SU-DHL-6 (cell line): ENCODE measurements around the gene AGAP3.

Experiments used
- H2AFZ ChIP-seq: fragments of 200-600 bp; sonication (generic); 2 replicates; pipeline ENCODE4 v1.6.1; 2014; ENCODE audit warnings: low read depth, mild to moderate bottlenecking, moderate library complexity, mixed read lengths, antibody characterized with exemption, low read length; ENCODE audit not compliant: severe bottlenecking
- H3F3A ChIP-seq: fragments of 200-600 bp; shearing (Covaris generic); 2 replicates; pipeline ENCODE4 v1.6.0; 2016; ENCODE audit warnings: antibody characterized with exemption, mild to moderate bottlenecking; ENCODE audit not compliant: insufficient read depth
- H3K27ac ChIP-seq: fragments of 200-600 bp; sonication (generic); 2 replicates; pipeline ENCODE4 v1.5.1; 2016; ENCODE audit warnings: low read depth, mild to moderate bottlenecking, low read length, moderate library complexity, mixed read lengths
- H3K27me3 ChIP-seq: fragments of 200-600 bp; sonication (generic), shearing (Covaris generic); 2 replicates; pipeline ENCODE4 v1.6.0; 2014; ENCODE audit warnings: mild to moderate bottlenecking, low read length
- H3K36me3 ChIP-seq: fragments of 200-600 bp; sonication (generic); 2 replicates; pipeline ENCODE4 v1.6.1; 2014; ENCODE audit warnings: mild to moderate bottlenecking, low read length, mixed read lengths
- H3K4me2 ChIP-seq: fragments of 300-600, 200-600 bp; shearing (Covaris generic), sonication (generic); 2 replicates; pipeline ENCODE4 v1.6.0; 2014; ENCODE audit warnings: low read length, low read depth, mild to moderate bottlenecking; ENCODE audit not compliant: poor library complexity, severe bottlenecking
- H3K4me3 ChIP-seq: fragments of 200-600 bp; sonication (generic); 2 replicates; pipeline ENCODE4 v1.5.1; 2014; ENCODE audit warnings: antibody characterized with exemption, low read length, mild to moderate bottlenecking, mixed read lengths; ENCODE audit not compliant: insufficient read depth, poor library complexity, severe bottlenecking
- H3K79me2 ChIP-seq: fragments of 200-600 bp; sonication (generic); 2 replicates; pipeline ENCODE4 v1.6.1; 2014; ENCODE audit warnings: mild to moderate bottlenecking, low read length, moderate library complexity; ENCODE audit not compliant: insufficient read depth
- H3K9ac ChIP-seq: fragments of 200-600 bp; sonication (generic); 2 replicates; pipeline ENCODE4 v1.7.0; 2014; ENCODE audit warnings: mild to moderate bottlenecking, low read length
- H3K9me2 ChIP-seq: fragments of 200-600 bp; sonication (generic); replicated peaks from 2 replicates; pipeline ENCODE4 v1.6.1; 2014; ENCODE audit warnings: low read length; ENCODE audit not compliant: insufficient read depth
- H3K9me3 ChIP-seq: fragments of 200-600 bp; sonication (generic); 2 replicates; pipeline ENCODE4 v1.6.1; 2014; ENCODE audit warnings: low read length, mixed read lengths; ENCODE audit not compliant: insufficient read depth
- H4K20me1 ChIP-seq: fragments of 200-600 bp; sonication (generic); 2 replicates; pipeline ENCODE4 v1.6.1; 2014; ENCODE audit warnings: low read depth, mild to moderate bottlenecking, antibody characterized with exemption, low read length, moderate library complexity, mixed read lengths
- CTCF ChIP-seq: fragments of 200-600 bp; sonication (generic); IDR thresholded peaks from one replicate; pipeline ENCODE4 v1.5.1; 2017; ENCODE audit warnings: antibody characterized with exemption, mild to moderate bottlenecking, low read length, moderate library complexity; ENCODE audit not compliant: insufficient read depth, poor library complexity, severe bottlenecking
- EZH2phosphoT487 ChIP-seq: fragments of 200-600 bp; sonication (generic), shearing (Covaris generic); conservative IDR thresholded peaks from 2 replicates; pipeline ENCODE4 v1.6.1; 2018; ENCODE audit warnings: mild to moderate bottlenecking, antibody characterized with exemption, low read length, moderate library complexity, mixed read lengths

Gene AGAP3

GRCh38 chr7:151109094-151110048 lies 23.1 kb downstream of the AGAP3 start:
- no peaks in the 10 kb centered on the region for H3K79me2 ChIP-seq
- H3F3A ChIP-seq, result no peaks in the 10 kb centered on the region
- no peaks in the 10 kb centered on the region for H3K9me3 ChIP-seq
- no peak overlapping the region for H3K27ac ChIP-seq
- H3K27me3 ChIP-seq, result no peaks in the 10 kb centered on the region
- no peak overlapping the region for H3K4me3 ChIP-seq
- no peak overlapping the region for H2AFZ ChIP-seq
- no peak overlapping the region for H3K4me2 ChIP-seq
- H3K36me3 ChIP-seq, result no peaks in the 10 kb centered on the region
- no peaks in the 10 kb centered on the region for H4K20me1 ChIP-seq
- TF ChIP-seq CTCF, result no peak
- no peak for TF ChIP-seq EZH2phosphoT487
- no peak overlapping the region for H3K9ac ChIP-seq
- H3K9me2 ChIP-seq, result no peaks in the 10 kb centered on the region

- Histone ChIP-seq H3K36me3 (no peaks in the 10 kb centered on the region), H3K4me2 (no peak overlapping the region), H3K27ac (no peak overlapping the region), H3K9me3 (no peaks in the 10 kb centered on the region), H3K79me2 (no peaks in the 10 kb centered on the region), H4K20me1 (no peaks in the 10 kb centered on the region), H3K9ac (no peak overlapping the region), H3K4me3 (no peak overlapping the region), H3K9me2 (no peaks in the 10 kb centered on the region), H3K27me3 (no peaks in the 10 kb centered on the region), H3F3A (no peaks in the 10 kb centered on the region), H2AFZ (no peak overlapping the region)
- TF ChIP-seq CTCF (no peak), EZH2phosphoT487 (no peak)
These were observed 24.1 kb downstream of the AGAP3 start for GRCh38 chr7:151110236-151110940.

GRCh38 chr7:151110941-151111645 lies 24.8 kb downstream of the AGAP3 start:
- no peaks in the 10 kb centered on the region for H3K9me3 ChIP-seq
- no peak overlapping the region for H3K9ac ChIP-seq
- no peak overlapping the region for H2AFZ ChIP-seq

More at GRCh38 chr7:151110941-151111645, 24.8 kb downstream of the AGAP3 start:
- Histone ChIP-seq H3K79me2 (no peaks in the 10 kb centered on the region), H3K27ac (no peak overlapping the region), H3K4me2 (no peak overlapping the region), H3F3A (no peaks in the 10 kb centered on the region), H3K9me2 (no peaks in the 10 kb centered on the region), H3K4me3 (no peak overlapping the region), H3K27me3 (no peaks in the 10 kb centered on the region), H3K36me3 (no peaks in the 10 kb centered on the region), H4K20me1 (no peaks in the 10 kb centered on the region)
- TF ChIP-seq EZH2phosphoT487, result no peak
- TF ChIP-seq CTCF, result peak; percentile 54
